GM18870 (cell line): Measurements from ENCODE around the gene HCCS.

Source experiments
- ATAC-seq: cut with Tn5 transposase; IDR thresholded peaks from one replicate; pipeline ENCODE4 v1.9.1; 2021; ENCODE audit warnings: moderate library complexity; ENCODE audit not compliant: unreplicated experiment

The HCCS gene

GRCh38 chrX:11111037-11111851 lies at the start of gene HCCS:
Gene HCCS (plus strand): TSS chrX:11111332. CDS start chrX:11112061, 729 bp downstream.
- peak; percentile 78 for ATAC-seq

GRCh38 chrX:11064276-11064675 lies 46.9 kb upstream of the HCCS start:
- ATAC-seq: no peak

- no peak for ATAC-seq
These were observed 46.1 kb upstream of the HCCS start for GRCh38 chrX:11064851-11065600.

GRCh38 chrX:11066812-11067211 lies 44.3 kb upstream of the HCCS start:
- no peak for ATAC-seq

GRCh38 chrX:11073381-11073780 lies 37.8 kb upstream of the HCCS start:
- ATAC-seq: no peak

- no peak for ATAC-seq
These were observed 30.3 kb upstream of the HCCS start for GRCh38 chrX:11080741-11081305.

- ATAC-seq: no peak
These were observed 29.6 kb upstream of the HCCS start for GRCh38 chrX:11081511-11081910.

- no peak for ATAC-seq
These were observed 25.8 kb upstream of the HCCS start for GRCh38 chrX:11085305-11085704.

GRCh38 chrX:11089802-11090201 lies 21.3 kb upstream of the HCCS start:
- ATAC-seq: no peak

GRCh38 chrX:11097933-11098332 lies 13.2 kb upstream of the HCCS start:
- ATAC-seq: no peak

GRCh38 chrX:11099465-11099864 lies 11.7 kb upstream of the HCCS start:
- ATAC-seq: no peak

GRCh38 chrX:11100281-11101035 lies 10.7 kb upstream of the HCCS start:
- ATAC-seq: no peak

- no peak for ATAC-seq
These were observed 8.1 kb upstream of the HCCS start for GRCh38 chrX:11103006-11103405.

- ATAC-seq: no peak
These were observed 7.4 kb upstream of the HCCS start for GRCh38 chrX:11103751-11104150.

- no peak for ATAC-seq
These were observed 6.1 kb upstream of the HCCS start for GRCh38 chrX:11105080-11105479.

- no peak for ATAC-seq
These were observed 2.7 kb upstream of the HCCS start for GRCh38 chrX:11108253-11108941.

- no peak for ATAC-seq
These were observed 1.2 kb upstream of the HCCS start for GRCh38 chrX:11109968-11110367.

- ATAC-seq: no peak
These were observed 815 bp downstream of the HCCS start for GRCh38 chrX:11111947-11112346.

GRCh38 chrX:11113731-11114130 lies 2.6 kb downstream of the HCCS start:
- ATAC-seq: no peak

- ATAC-seq: no peak
These were observed 6.6 kb downstream of the HCCS start for GRCh38 chrX:11117745-11118144.
